Activated naive CD8-positive, alpha-beta T cell treated with anti-CD3 and anti-CD28 coated beads, Interleukin-2, amount 50 U/mL, for 16 hours (primary cell): ENCODE data around the gene TBC1D5.
"Not testable (repeated sequence)": the region's sequence is repeated elsewhere in the genome, so short reads cannot be mapped to it uniquely, and the experiment has no call there.

ENCODE experiments used
- DNase-seq: peaks from one replicate; pipeline ENCODE4 v3.0.0-alpha.2; 2020; ENCODE audit warnings: low read depth, low spot score

Gene TBC1D5

GRCh38 chr3:17709236-17709810 is 33.1 kb downstream of the TBC1D5 start:
- no peak for DNase-seq

DNA sequence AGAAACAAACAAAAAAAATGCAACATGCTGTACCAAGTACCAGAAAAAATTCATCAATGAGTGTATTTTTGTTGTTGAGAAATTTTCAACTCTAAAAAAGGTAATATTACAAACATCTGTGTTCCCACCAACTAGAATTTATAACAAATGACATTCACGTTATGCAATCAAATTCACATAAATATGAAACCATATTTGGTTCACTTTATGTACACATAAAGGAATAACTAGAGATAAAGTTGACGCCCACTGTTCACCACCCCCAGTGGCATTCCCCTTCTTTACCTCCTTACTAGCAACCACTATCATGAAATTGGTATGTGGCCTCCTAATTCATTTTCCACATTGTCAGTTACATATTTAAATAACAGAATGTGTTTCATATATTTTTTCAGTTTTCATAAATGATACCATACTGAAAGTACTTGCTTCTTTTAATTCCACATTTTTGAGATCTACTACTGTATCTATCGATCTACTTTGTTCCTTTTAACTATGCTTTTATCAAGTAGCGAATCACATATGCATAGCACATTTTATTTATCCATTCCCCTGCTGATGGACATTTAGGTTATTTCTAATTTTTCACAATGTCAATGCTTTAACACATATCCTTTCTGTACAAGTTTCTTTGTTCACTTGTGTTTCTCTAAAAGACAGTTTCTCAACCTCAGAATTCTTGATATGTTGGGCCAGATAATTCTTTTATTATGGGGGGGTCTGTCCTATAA is 34.5 kb downstream of the TBC1D5 start:
- no peak for DNase-seq

DNA sequence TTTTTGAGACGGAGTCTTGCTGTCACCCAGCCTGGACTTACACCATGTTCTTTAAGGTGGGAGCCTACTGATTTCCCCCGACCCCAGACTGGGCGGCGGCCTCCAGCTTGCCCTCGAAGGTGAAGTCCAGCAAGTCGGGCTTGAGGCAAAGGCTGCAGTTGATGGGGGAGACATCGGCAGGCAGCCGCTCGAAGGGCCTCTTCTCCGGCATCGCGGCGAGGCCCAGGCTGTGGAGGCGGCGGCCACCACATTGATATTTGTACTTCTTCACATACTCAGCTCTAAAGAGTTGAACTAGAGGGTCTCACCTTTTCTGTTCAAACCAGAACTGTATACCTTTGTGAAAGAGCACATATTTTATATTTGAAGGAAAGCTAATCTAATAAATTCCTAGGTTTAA is 36.4 kb downstream of the TBC1D5 start:
- not testable (repeated sequence) for DNase-seq

DNA sequence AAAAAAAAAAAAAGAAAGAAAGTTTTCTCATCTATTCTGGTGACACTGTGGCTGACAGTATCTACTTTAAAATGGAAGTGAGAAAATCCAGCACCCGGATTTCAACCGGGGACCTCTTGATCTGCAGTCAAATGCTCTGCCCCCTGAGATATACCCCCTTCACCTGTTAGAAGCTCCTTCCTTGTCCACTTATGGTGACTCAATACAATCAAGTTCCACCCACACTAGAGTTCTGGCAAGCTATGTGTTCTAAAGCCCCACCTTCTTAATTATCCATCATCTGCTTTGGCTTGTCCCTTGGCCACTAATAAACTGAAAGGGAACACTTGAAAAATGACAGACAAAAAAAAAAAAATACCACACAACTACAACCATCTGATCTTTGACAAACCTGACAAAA is 42.6 kb downstream of the TBC1D5 start:
- DNase-seq, result not testable (repeated sequence)

DNA sequence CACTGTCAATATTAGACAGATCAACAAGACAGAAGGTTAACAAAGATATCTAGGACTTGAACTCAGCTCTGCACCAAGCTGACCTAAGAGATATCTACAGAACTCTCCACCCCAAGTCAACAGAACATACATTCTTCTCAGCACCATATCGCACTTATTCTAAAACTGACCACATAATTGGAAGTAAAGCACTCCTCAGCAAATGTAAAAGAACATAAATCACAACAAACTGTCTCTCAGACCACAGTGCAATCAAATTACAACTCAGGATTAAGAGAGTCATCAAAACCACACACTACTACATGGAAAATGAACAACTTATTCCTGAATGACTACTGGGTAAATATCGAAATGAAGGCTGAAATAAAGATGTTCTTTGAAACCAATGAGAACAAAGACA is 46.8 kb downstream of the TBC1D5 start:
- DNase-seq, result not testable (repeated sequence)

DNA sequence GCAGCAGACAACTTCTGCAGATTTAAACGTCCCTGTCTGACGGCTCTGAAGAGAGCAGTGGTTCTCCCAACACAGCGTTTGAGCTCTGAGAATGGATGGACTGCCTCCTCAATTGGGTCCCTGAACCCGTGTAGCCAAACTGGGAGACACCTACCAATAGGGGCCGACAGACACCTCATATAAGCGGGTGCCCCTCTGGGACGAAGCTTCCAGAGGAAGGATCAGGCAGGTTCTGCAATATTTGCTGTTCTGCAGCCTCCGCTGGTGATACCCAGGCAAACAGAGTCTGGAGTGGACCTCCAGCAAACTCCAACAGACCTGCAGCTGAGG is 48.8 kb downstream of the TBC1D5 start:
- DNase-seq, result not testable (repeated sequence)

- DNase-seq, result not testable (repeated sequence)
These were observed 49.4 kb downstream of the TBC1D5 start for GRCh38 chr3:17692846-17693669.

DNA sequence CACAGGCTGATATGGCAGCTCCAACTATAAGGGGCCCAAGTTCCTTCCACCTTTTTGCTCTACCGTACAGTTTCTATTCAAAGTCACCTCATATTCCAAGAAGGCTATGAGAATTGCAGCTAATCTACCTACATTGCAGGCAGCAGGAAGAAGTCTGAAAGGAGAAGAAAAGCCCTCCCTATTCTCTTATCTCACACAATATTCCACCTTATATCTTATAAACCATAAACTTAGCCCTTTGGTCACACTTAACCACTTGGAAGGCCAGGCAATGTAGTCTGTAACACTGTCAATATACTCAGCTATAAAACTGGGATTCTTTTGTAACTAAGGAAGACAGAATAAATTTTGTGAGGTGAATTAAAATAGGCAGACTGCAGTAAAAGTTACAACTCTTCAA is 54.9 kb downstream of the TBC1D5 start:
- DNase-seq, result no peak

- DNase-seq, result no peak
These were observed 55.8 kb downstream of the TBC1D5 start for GRCh38 chr3:17686613-17687012.

DNA sequence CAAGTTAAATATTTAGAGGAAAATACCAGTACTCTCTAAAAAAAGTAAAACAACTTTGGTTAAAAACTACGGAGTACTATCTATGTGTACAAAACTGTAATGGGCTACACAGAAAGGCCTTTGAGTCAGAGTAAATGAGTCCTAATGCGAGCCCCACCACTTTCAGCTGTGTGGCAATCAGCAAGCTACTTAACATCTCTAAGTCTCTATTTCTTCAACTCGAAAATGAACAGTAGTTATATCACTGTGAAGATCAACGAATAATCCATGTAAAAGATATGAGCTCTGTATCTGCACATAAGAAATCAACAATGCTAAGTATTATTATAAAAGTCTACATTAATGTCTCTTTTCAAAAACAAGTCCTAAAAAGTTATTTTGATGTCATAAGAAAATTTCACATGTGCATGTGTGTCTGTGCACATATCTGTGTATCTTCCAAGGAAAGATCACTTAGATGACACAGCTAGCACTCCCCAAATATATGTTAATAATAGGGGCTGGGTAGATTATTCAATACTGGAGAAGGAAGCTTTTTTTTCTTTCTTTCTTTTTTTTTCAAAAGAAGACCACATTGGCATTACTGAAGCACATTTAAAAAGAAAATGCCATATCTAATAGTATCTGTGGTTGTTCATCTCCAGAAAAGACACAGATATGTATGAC is 58.8 kb downstream of the TBC1D5 start:
- no peak for DNase-seq

- no peak for DNase-seq
These were observed 61.9 kb downstream of the TBC1D5 start for GRCh38 chr3:17680530-17680929.

DNA sequence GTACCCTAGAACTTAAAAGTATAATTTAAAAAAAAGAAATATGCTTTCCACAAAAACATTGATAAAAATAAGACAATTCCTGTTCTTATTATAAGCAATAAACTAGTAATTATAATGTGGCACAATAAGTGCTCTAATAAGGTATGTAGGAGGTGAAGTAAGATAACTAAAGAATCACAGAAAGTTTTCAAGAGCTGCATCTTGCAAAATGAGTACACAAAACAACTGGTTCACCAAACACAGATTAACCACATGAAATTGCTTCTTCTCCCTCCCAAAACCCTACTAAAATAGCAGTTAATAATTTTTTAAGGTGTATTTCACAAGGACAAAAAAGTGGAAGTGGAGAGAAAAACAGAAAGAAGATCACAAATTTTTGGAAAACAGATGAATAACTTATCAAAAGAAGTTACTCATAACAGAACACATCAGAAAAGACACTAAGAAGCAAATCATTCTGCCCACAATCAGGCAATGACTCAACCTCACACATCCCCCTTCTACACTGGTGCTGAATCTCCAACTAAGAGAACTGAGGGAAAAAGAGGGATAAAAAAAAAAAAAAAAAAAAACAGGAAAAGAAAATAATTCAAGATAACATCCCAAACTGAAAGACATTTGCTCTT is 64.2 kb downstream of the TBC1D5 start:
- no peak for DNase-seq

- DNase-seq, result no peak
These were observed 68.2 kb downstream of the TBC1D5 start for GRCh38 chr3:17674082-17674686.

DNA sequence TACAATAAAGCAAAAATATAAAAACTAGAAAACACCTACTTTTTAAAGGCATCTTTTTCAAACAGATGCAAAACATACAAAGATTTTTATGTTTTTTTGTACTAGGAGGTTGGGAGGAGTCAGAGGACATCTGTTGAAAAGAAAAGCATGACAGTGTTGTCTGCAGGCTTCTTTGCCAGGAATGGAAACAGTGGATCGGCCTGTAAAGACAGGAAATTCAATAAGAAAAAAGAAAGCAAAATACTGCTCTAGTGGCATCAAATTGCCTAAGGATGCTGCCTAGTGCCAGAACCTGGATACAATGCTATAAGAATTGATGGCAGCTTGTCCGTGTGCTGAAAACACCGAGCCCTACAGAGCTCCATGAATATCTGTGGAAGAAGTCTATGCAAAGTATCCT is 69.9 kb downstream of the TBC1D5 start:
- no peak for DNase-seq

DNA sequence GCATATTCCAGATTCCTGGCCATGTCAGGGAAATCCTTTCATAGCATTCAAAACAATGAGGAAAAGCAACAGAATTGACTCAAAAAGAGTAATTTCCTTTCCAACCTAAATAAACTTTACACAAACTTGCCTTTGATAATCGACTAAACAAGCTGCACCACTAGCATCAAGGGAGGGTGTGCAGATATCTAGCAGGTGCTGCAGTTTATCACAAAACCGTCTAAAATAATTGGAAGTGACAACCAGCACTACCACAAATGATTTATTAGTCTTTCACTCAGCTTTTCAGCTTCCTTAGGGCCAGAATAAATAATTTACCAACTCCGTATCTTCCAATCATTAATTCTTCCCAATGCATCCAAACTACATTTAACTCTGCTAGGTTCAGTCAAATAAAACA is 71.7 kb downstream of the TBC1D5 start:
- no peak for DNase-seq

DNA sequence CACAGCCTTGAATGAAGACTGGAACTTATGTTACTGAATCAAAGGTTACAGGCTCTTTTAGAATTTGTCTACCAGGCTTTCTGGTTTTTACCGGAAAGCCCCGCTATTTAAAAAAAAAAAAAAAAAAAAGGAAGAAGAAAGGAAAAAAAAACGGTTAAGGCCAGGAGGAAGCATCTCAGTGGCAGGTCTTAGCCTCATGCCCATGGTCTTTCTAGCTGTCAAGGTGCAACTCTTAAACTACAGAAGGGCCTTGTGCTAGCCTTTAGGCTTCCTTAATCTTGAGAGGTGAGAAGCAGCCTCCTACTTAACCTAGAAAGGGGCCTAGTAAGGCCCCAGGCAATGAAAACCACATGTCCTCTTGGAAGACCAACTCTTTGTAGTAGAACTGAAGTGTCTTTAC is 77.5 kb downstream of the TBC1D5 start:
- no peak for DNase-seq

DNA sequence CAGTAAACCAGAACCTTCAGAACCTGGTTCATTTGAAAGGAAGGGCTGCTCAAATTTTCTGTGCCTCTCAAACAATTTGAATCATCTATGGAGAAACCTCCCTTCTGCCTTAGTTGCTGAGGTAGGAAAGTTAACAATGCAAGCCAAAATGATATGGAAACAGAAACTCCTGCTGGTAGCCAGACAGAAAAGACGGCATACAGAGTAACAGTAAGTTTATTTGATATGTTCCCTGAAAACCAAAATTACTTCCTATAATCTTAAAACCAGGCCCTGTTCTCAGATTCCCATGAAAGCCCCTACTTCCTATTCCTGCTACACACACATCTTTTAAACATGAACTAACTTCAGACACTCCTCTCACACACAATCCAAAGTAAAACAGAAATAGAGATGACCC is 86.2 kb downstream of the TBC1D5 start:
- no peak for DNase-seq

DNA sequence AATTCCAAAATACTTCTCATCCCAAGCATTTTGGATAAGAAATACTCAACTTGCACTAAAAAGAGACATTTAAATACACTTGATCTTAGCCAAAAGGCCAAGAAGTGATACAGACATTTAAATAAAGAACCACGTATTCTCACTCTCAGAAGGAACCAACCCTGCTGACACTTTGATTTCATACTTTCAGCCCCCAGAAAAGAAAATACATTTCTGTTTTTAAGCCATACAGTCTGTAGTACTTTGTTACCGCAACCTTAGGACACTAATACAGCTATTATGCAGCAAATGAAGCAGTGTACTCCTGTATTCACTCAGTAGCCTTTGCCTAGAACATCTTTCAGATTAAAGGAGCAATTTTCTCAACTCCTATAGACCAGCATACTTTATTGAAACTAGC is 86.7 kb downstream of the TBC1D5 start:
- no peak for DNase-seq

DNA sequence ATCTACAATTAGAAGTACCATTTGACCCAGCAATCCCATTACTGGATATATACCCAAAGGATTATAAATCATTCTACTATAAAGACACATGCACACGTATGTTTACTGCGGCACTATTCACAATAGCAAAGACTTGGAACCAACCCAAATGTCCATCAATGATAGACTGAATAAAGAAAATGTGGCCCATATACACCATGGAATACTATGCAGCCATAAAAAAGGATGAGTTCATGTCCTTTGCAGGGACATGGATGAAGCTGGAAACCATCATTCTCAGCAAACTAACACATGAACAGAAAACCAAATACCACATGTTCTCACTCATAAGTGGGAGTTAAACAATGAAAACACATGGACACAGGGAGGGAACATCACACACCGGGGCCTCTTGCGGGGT is 92.7 kb downstream of the TBC1D5 start:
- DNase-seq, result not testable (repeated sequence)

GRCh38 chr3:17648630-17649355 is 93.6 kb downstream of the TBC1D5 start:
- DNase-seq, result not testable (repeated sequence)
